ENCODE data around the gene CEACAM4. TPM values are rescaled to one million over a fixed set of nuclear protein-coding genes. Genes with fewer than 3 reads are reported as not detected.

CEACAM4 gene
- total and polyA plus RNA-seq, 4 donors, result 0.51 to 1.8 (median 0.84) TPM; not detected in 1

DNA sequence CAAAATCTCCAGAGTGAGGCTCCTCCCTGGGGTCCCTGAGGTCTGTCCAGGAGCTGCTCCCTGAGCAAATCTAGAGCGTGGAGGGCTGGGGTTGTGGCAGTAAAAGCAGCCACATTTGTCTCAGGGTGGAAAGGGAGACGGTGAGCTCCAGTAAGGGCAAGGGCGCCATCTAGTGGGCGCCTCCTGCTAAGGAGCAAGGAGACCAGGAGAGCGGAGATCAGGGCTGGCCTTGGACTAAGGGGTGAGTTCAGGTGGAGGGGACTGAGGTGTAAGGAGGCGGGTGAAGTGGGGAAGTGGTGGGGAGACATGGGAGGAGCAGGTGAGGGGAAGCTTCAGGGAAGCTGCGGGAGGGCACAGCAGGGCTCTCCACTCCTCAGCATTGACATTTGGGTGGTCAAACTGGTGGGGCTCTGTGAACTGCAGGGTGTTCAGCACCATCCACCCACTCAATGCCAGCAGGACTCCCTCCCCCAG is 56.2 kb downstream of the CEACAM4 start:
- 1% methylated on average over 7 of the region's 7 CpGs for WGBS, 2 donors
- DNase-seq (peak; percentile 83 to 91), ATAC-seq (ENCODE audit: low FRiP score) (peak; percentile 84)
- H3K9me3 ChIP-seq (ENCODE audit: control insufficient read depth, low read length), result no peaks in the 10 kb centered on the region
- no peaks in the 10 kb centered on the region for H3K36me3 ChIP-seq (ENCODE audit: control insufficient read depth in 1 of 2, insufficient read depth in 2 of 2, low read length in 1 of 2)
- H3K27ac ChIP-seq (ENCODE audit: low read depth in 1 of 2, low read length in 2 of 2), result no peak overlapping the region
- no peaks in the 10 kb centered on the region for H3K4me1 ChIP-seq (ENCODE audit: control insufficient read depth in 1 of 2, insufficient read depth in 2 of 2, low read length in 2 of 2)
- no peak overlapping the region for H3K4me3 ChIP-seq (ENCODE audit: low read length in 2 of 2)
- H3K27me3 ChIP-seq (ENCODE audit: control insufficient read depth in 1 of 2, insufficient read depth in 2 of 2, low read length in 1 of 2), result no peaks in the 10 kb centered on the region
- intact Hi-C loops (cut with DNase I), result loop anchor here in 1 of 2 donors (5.0 kb wide), 1 partner anchor 123 kb away; no protein-coding TSS in a partner anchor

DNA sequence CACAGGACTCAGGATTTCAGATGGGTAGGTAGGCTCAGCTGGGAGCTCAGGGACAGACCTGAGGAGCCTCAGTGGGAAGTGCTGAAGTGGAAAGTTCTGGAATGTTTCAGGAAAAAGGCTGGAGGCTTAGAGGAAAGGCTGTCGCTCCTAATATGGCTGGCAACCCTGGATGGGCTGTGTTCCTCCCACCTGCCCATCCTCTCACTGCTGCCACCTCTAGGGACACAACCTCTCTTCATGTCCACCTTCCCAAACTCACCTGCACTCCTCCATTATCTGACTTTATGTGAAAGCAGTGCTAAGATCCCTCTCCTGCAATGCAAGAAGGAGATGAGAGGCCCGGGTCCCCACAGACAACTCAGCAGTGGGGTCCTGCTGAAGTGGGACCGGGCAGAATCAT is 56.7 kb downstream of the CEACAM4 start:
- DNase-seq (no peak), ATAC-seq (ENCODE audit: low FRiP score) (no peak)
- no peaks in the 10 kb centered on the region for H3K27me3 ChIP-seq (ENCODE audit: control insufficient read depth in 1 of 2, insufficient read depth in 2 of 2, low read length in 1 of 2)
- H3K4me3 ChIP-seq (ENCODE audit: low read length in 2 of 2), result no peak overlapping the region
- H3K36me3 ChIP-seq (ENCODE audit: control insufficient read depth in 1 of 2, insufficient read depth in 2 of 2, low read length in 1 of 2), result no peaks in the 10 kb centered on the region
- no peak overlapping the region for H3K27ac ChIP-seq (ENCODE audit: low read depth in 1 of 2, low read length in 2 of 2)
- WGBS, 2 donors, result 35 to 51% methylated on average over 3 of the region's 3 CpGs
- no peaks in the 10 kb centered on the region for H3K4me1 ChIP-seq (ENCODE audit: control insufficient read depth in 1 of 2, insufficient read depth in 2 of 2, low read length in 2 of 2)
- H3K9me3 ChIP-seq (ENCODE audit: control insufficient read depth, low read length), result no peaks in the 10 kb centered on the region
- intact Hi-C loops (cut with DNase I), result loop anchor here in 1 of 2 donors (5.0 kb wide), 1 partner anchor 123 kb away; no protein-coding TSS in a partner anchor

DNA sequence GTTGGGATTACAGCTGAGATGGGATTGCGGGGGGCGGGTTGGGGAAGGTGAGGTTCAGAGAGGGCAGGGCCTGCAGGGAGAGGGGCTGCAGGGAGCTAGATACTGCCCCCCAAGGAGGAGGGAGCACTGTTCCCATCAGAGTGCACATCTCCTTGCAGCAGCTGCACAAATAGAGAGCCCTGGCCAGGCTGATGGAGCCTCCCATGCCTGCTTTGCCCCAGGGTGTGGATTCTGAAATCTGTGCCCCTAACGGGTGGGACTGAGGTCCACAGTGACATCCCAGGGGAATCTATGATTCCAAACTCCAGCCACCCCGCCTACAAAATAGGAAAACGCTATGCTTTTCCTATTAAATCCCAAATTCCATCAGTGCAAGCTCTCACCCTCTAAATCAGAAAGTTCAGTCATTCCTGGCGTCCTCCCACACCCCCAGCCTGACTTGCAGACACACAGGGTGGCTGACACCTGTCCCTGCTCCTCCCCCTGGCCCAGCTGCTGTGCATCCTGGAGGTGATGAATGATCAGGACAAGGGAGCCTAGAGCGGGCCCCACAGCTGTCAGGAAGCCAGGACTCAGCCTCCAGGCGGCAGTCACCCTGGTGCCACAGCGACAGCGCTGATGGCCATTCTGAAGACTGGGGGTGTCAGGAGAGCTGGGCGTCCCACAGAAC is 57.3 kb downstream of the CEACAM4 start:
- intact Hi-C loops (cut with DNase I), result loop anchor here in 1 of 2 donors (5.0 kb wide), 1 partner anchor 122 kb away; no protein-coding TSS in a partner anchor
- DNase-seq, result no peak
- 38 to 40% methylated on average over 11 of the region's 11 CpGs for WGBS, 2 donors
- Histone ChIP-seq H3K9me3 (ENCODE audit: control insufficient read depth, low read length) (no peaks in the 10 kb centered on the region), H3K4me3 (ENCODE audit: low read length in 2 of 2) (no peak overlapping the region), H3K27me3 (ENCODE audit: control insufficient read depth in 1 of 2, insufficient read depth in 2 of 2, low read length in 1 of 2) (no peaks in the 10 kb centered on the region), H3K4me1 (ENCODE audit: control insufficient read depth in 1 of 2, insufficient read depth in 2 of 2, low read length in 2 of 2) (no peaks in the 10 kb centered on the region), H3K36me3 (ENCODE audit: control insufficient read depth in 1 of 2, insufficient read depth in 2 of 2, low read length in 1 of 2) (no peaks in the 10 kb centered on the region), H3K27ac (ENCODE audit: low read depth in 1 of 2, low read length in 2 of 2) (no peak overlapping the region)
- no peak for ATAC-seq (ENCODE audit: low FRiP score)

Other genes with a start within 250 kb of the CEACAM4 start
- 1 to 10 TPM; 5.5 to 8.7 TPM for gene EXOSC5, start 229.7 kb downstream of the CEACAM4 start, total RNA-seq
- gene EXOSC5, start 229.7 kb downstream of the CEACAM4 start, polyA plus RNA-seq, result 10 to 100 TPM in 1 of 2 donors, 1 to 10 TPM in 1; 9.9 to 15.4 TPM
- 10 to 100 TPM; 11.6 to 15.2 TPM for gene BCKDHA, start 229.3 kb downstream of the CEACAM4 start, total RNA-seq
- gene BCKDHA, start 229.3 kb downstream of the CEACAM4 start, polyA plus RNA-seq, result 10 to 100 TPM; 11.1 to 50.6 TPM
- gene B3GNT8, start 199.7 kb downstream of the CEACAM4 start, total RNA-seq, result 1 to 10 TPM; 3.2 to 3.9 TPM
- 1 to 10 TPM; 3.7 to 7.4 TPM for gene B3GNT8, start 199.7 kb downstream of the CEACAM4 start, polyA plus RNA-seq
- gene DMAC2, start 187.2 kb downstream of the CEACAM4 start, total RNA-seq, result 10 to 100 TPM; 28.3 to 31.5 TPM
- gene DMAC2, start 187.2 kb downstream of the CEACAM4 start, polyA plus RNA-seq, result 10 to 100 TPM; 32.0 to 41.6 TPM
- gene ERICH4, start 183.9 kb downstream of the CEACAM4 start, total RNA-seq, result not detected
- gene ERICH4, start 183.9 kb downstream of the CEACAM4 start, polyA plus RNA-seq, result 10 to 100 TPM in 1 of 2 donors, not detected in 1; 13.4 TPM
- 1 to 10 TPM; 1.6 to 3.1 TPM for gene CEACAM21, start 50.9 kb downstream of the CEACAM4 start, total RNA-seq
- gene CEACAM21, start 50.9 kb downstream of the CEACAM4 start, polyA plus RNA-seq, result under 1 TPM in 1 of 2 donors, not detected in 1; 0.38 TPM
- under 1 TPM in 1 of 2 donors, not detected in 1; 0.26 TPM for gene CEACAM7, start 61.2 kb upstream of the CEACAM4 start, total RNA-seq
- gene CEACAM7, start 61.2 kb upstream of the CEACAM4 start, polyA plus RNA-seq, result 1 to 10 TPM in 1 of 2 donors, under 1 TPM in 1; 0.61 to 7.4 TPM
- 1 to 10 TPM in 1 of 2 donors, under 1 TPM in 1; 0.30 to 1.0 TPM for gene CEACAM5, start 81.6 kb upstream of the CEACAM4 start, total RNA-seq
- gene CEACAM5, start 81.6 kb upstream of the CEACAM4 start, polyA plus RNA-seq, result 1 to 10 TPM in 1 of 2 donors, under 1 TPM in 1; 0.67 to 9.4 TPM
- under 1 TPM in 1 of 2 donors, not detected in 1; 0.33 TPM for gene CEACAM6, start 128.5 kb upstream of the CEACAM4 start, total RNA-seq
- gene CEACAM6, start 128.5 kb upstream of the CEACAM4 start, polyA plus RNA-seq, result 1 to 10 TPM in 1 of 2 donors, under 1 TPM in 1; 0.33 to 6.5 TPM
- gene CEACAM3, start 169.5 kb upstream of the CEACAM4 start, total RNA-seq, result under 1 TPM; 0.39 to 0.99 TPM
- not detected for gene CEACAM3, start 169.5 kb upstream of the CEACAM4 start, polyA plus RNA-seq
- gene LYPD4, start 217.6 kb upstream of the CEACAM4 start, total RNA-seq, result not detected
- not detected for gene LYPD4, start 217.6 kb upstream of the CEACAM4 start, polyA plus RNA-seq
- not detected for gene DMRTC2, start 218.0 kb upstream of the CEACAM4 start, total RNA-seq
- not detected for gene DMRTC2, start 218.0 kb upstream of the CEACAM4 start, polyA plus RNA-seq
- 1,000 to 10,000 TPM; 1,062 to 1,150 TPM for gene RPS19, start 233.2 kb upstream of the CEACAM4 start, total RNA-seq
- 1,000 to 10,000 TPM; 2,268 to 2,335 TPM for gene RPS19, start 233.2 kb upstream of the CEACAM4 start, polyA plus RNA-seq